Measurements from ENCODE around the gene PFKFB4.

- TF ChIP-seq CTCF (IDR thresholded peaks at IDR 0.05): no peak
- no peak for TF ChIP-seq POLR2A (IDR thresholded peaks at IDR 0.05)
Measured at GRCh38 chr3:48566401-48566760, 9.8 kb upstream of the PFKFB4 start.
